Fibroblast of lung (primary cell): ENCODE results near the gene LDHA. TPM values are rescaled to one million over a fixed set of nuclear protein-coding genes. Genes with fewer than 3 reads are reported as not detected.

Experiments used
- DNase-seq, 2 donors: peaks; one replicate each; pipeline versions ENCODE4 v3.0.0 to v3.0.0-alpha.2; 2010; ENCODE audit warnings: low read depth in 2 of 2
- H2AFZ ChIP-seq: 2 replicates; pipeline ENCODE4 v1.5.1; 2012; ENCODE audit warnings: low read length, control low read depth, inconsistent platforms
- H3K27ac ChIP-seq: 2 replicates; pipeline ENCODE4 v1.5.1; 2011; ENCODE audit warnings: low read length, control low read depth; ENCODE audit not compliant: insufficient read depth
- H3K27me3 ChIP-seq: 2 replicates; pipeline ENCODE4 v1.5.1; 2011; ENCODE audit warnings: mild to moderate bottlenecking, low read length; ENCODE audit not compliant: control insufficient read depth, insufficient read depth
- H3K36me3 ChIP-seq: 2 replicates; pipeline ENCODE4 v1.5.1; 2011; ENCODE audit warnings: low read length; ENCODE audit not compliant: control insufficient read depth, insufficient read depth
- H3K4me1 ChIP-seq: 2 replicates; pipeline ENCODE4 v1.5.1; 2011; ENCODE audit warnings: low read length; ENCODE audit not compliant: control insufficient read depth, insufficient read depth; ENCODE audit errors: extremely low read depth
- H3K4me2 ChIP-seq: 2 replicates; pipeline ENCODE4 v1.5.1; 2011; ENCODE audit warnings: low read length, control low read depth; ENCODE audit not compliant: insufficient read depth; ENCODE audit errors: extremely low read depth
- H3K4me3 ChIP-seq, 4 experiments: fragments of 200-600 bp in 1 of 4; sonication (generic) in 1 of 4; replicated peaks in 1 of 4; 2 replicates each; pipeline ENCODE4 v1.5.1; 2011 to 2016; ENCODE audit warnings: low read length in 4 of 4, low read depth in 3 of 4, mild to moderate bottlenecking in 3 of 4, control low read depth in 2 of 4, inconsistent platforms in 1 of 4, mixed read lengths in 1 of 4; ENCODE audit not compliant: insufficient read depth in 1 of 4; ENCODE audit errors: control extremely low read depth in 1 of 4
- H3K79me2 ChIP-seq: 2 replicates; pipeline ENCODE4 v1.5.1; 2012; ENCODE audit warnings: mild to moderate bottlenecking, low read length, inconsistent platforms; ENCODE audit not compliant: control insufficient read depth, insufficient read depth
- H3K9ac ChIP-seq: 2 replicates; pipeline ENCODE4 v1.5.1; 2011; ENCODE audit warnings: mild to moderate bottlenecking, low read length, control low read depth; ENCODE audit not compliant: insufficient read depth
- H3K9me3 ChIP-seq: 2 replicates; pipeline ENCODE4 v1.5.1; 2012; ENCODE audit warnings: low read depth, low read length; ENCODE audit not compliant: control insufficient read depth, insufficient read depth
- H4K20me1 ChIP-seq: 2 replicates; pipeline ENCODE4 v1.5.1; 2011; ENCODE audit warnings: low read length; ENCODE audit not compliant: control insufficient read depth, insufficient read depth; ENCODE audit errors: extremely low read depth
- CTCF ChIP-seq, 2 donors: IDR thresholded peaks in 1 of 2; conservative IDR thresholded peaks in 1 of 2; 1 replicate in 1 of 2; 2 replicates in 1 of 2; pipeline ENCODE4 v1.5.1; 2011 to 2012; ENCODE audit warnings: low read length in 2 of 2, control low read depth in 1 of 2, inconsistent platforms in 1 of 2, low read depth in 1 of 2, mild to moderate bottlenecking in 1 of 2
- EZH2 ChIP-seq: IDR thresholded peaks from 2 replicates; pipeline ENCODE4 v1.5.1; 2012; ENCODE audit warnings: low read length, control low read depth, mild to moderate bottlenecking; ENCODE audit errors: missing control alignments
- polyA plus RNA-seq, 2 donors: library from polyadenylated mRNA; depleted of rRNA in 1 of 2; stranded (reverse) in 1 of 2; unstranded in 1 of 2; fragments of >200 nt; gene quantifications; 2 replicates each; pipeline ENCODE4 v1.2.1, GENCODE V29; 2011 to 2012; ENCODE audit warnings: missing spikeins in 1 of 2
- total RNA-seq: library from RNA; depleted of rRNA; stranded (reverse); fragments of >200 nt; gene quantifications from 2 replicates; pipeline ENCODE4 v1.2.1, GENCODE V29; 2014

Gene LDHA
- total and polyA plus RNA-seq, 2 donors (not counting 1 experiment from before 2014, with no cell fraction given) = 202 to 1,626 TPM

GRCh38 chr11:18420067-18420466, 25.7 kb downstream of the LDHA start:
- Histone ChIP-seq H3K4me2 (no peak overlapping the region), H3K9me3 (no peaks in the 10 kb centered on the region), H3K4me3 (no peak overlapping the region), H2AFZ (no peak overlapping the region), H3K9ac (no peak overlapping the region), H4K20me1 (no peaks in the 10 kb centered on the region), H3K4me1 (no peaks in the 10 kb centered on the region), H3K27ac (no peak overlapping the region), H3K27me3 (no peaks in the 10 kb centered on the region), H3K36me3 (no peaks in the 10 kb centered on the region), H3K79me2 (no peaks in the 10 kb centered on the region)
- DNase-seq = no peak
- TF ChIP-seq CTCF (conservative IDR thresholded peaks at IDR 0.05 in 1 of 2, IDR thresholded peaks at IDR 0.05 in 1 of 2; ENCODE audit: low read depth in 1 of 2, low read length in 2 of 2) (no peak), EZH2 (no peak)

- Histone ChIP-seq H3K9me3 (no peaks in the 10 kb centered on the region), H3K9ac (no peak overlapping the region), H3K36me3 (no peaks in the 10 kb centered on the region), H4K20me1 (no peaks in the 10 kb centered on the region), H2AFZ (no peak overlapping the region), H3K4me2 (no peak overlapping the region), H3K4me3 (no peak overlapping the region), H3K79me2 (no peaks in the 10 kb centered on the region), H3K4me1 (no peaks in the 10 kb centered on the region), H3K27me3 (no peaks in the 10 kb centered on the region), H3K27ac (no peak overlapping the region)
- DNase-seq = no peak
- no peak for TF ChIP-seq EZH2
Measured at GRCh38 chr11:18427240-18427639, 32.9 kb downstream of the LDHA start.

- TF ChIP-seq CTCF (conservative IDR thresholded peaks at IDR 0.05 in 1 of 2, IDR thresholded peaks at IDR 0.05 in 1 of 2; ENCODE audit: low read depth in 1 of 2, low read length in 2 of 2) = no peak
- no peak for TF ChIP-seq EZH2
- H3K27ac ChIP-seq = no peak overlapping the region
Measured at GRCh38 chr11:18429332-18429731, 35.0 kb downstream of the LDHA start.

More at GRCh38 chr11:18429332-18429731, 35.0 kb downstream of the LDHA start:
- no peaks in the 10 kb centered on the region for H3K27me3 ChIP-seq
- no peak for DNase-seq
- H3K4me3 ChIP-seq = no peak overlapping the region
- H3K9me3 ChIP-seq = no peaks in the 10 kb centered on the region
- H2AFZ ChIP-seq = no peak overlapping the region
- H3K36me3 ChIP-seq = no peaks in the 10 kb centered on the region
- no peaks in the 10 kb centered on the region for H3K4me1 ChIP-seq
- H3K4me2 ChIP-seq = no peak overlapping the region
- no peak overlapping the region for H3K9ac ChIP-seq
- no peaks in the 10 kb centered on the region for H4K20me1 ChIP-seq
- no peaks in the 10 kb centered on the region for H3K79me2 ChIP-seq
